HG03442 (cell line): Measurements from ENCODE around the gene MARCHF9.
A peak's percentile ranks its signal among the peaks of the same experiment; 100 is the strongest.

ENCODE experiments used
- ATAC-seq: cut with Tn5 transposase; IDR thresholded peaks from one replicate; pipeline ENCODE4 v1.9.1; 2021; ENCODE audit warnings: mild to moderate bottlenecking, moderate library complexity; ENCODE audit not compliant: unreplicated experiment

Gene MARCHF9

DNA sequence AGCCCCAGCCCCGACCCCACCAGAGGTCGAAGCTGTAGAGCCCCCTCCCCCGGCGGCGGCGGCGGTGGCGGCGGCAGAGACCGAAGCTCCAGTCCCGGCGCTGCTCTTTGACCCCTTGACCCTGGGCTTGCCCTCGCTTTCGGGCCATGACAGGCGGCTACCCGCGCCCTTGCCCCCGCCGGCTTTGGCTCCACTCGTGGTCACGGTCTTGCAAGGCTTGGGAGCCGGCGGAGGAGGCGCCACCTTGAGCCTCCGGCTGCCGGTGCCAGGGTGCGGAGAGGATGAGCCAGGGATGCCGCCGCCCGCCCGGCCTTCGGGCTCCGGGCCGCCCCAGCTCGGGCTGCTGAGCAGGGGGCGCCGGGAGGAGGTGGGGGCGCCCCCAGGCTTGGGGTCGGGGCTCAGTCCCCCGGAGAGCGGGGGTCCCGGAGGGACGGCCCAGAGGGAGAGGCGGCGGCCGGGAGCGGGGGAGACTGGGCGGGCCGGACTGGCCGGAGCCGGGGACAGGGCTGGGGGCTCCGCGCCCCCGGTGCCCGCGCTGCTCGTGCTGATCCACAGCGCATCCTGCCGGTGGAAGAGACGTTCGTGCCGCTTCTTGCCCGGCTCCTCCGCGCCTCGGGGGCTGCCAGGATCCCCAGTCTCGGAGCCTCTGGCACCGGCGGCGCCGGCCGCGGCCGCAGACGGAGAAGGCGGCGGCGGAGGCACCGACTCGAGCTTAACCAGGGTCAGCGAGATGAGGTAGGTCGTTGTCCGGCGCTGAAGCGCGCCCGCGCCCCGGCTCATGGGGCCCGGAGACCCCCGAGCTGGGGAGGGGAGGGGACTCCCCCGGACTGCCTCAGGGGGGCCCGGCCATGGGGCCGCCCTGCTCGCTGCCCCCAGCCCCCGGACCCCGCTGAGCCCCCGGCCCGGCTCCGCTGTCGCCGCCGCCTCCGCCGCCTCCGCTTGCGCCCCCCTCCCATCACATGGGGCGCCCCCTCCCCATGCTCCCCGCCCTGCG lies 17.1 kb upstream of the MARCHF9 start:
- ATAC-seq, result no peak

DNA sequence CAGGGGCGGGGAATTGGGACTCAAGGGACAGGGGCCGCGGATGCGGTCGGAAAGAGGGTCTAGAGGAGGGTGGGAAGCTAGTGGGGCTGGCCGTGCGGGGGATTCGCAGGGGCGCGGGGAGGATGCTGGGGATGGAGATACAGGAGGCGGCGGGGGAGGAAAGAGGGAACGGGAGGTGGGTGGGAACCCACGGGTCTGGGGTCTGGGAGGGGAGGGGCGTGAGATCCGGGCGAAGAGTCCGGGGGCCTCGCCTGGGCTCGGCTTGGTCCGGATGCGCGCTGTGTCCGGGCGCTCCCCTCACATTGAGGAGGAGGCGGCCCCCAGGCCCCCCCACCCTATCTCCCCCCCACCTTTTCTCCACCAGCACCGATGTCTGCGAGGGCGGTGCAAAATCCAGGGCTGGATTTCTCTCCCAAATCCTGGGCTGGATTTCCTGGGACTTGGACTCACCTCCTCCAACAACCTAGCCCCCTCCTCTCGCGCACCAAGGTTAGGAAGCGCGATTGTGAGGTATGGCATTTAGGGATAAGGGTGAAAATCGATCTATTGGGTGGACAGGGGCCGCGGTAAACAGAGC lies 16.2 kb upstream of the MARCHF9 start, which contains the start of gene AGAP2:
AGAP2 (minus strand) TSS at position 82 of the 577 bp plus-strand sequence. CDS start 496 bp downstream, outside the sequence.
- no peak for ATAC-seq

DNA sequence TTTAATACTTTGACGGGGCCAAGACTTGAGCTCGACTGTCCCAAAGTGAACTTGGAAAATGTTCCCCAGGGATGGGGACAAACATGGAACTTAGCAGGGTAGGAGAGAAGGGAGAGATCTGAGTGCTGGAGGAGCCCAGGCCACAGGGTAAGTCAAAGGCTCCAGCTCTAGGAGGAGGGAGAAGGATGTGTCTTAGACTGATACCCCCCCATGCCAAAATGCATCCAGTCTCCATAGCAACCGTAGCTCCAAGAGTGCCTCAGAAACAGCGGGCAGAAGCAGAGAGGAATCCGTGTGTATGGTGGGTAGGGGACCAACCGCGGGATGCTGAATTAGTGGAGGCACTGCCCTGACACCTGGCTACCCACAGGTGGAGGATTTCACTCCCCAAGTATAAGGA lies 15.5 kb upstream of the MARCHF9 start:
- ATAC-seq, result no peak

DNA sequence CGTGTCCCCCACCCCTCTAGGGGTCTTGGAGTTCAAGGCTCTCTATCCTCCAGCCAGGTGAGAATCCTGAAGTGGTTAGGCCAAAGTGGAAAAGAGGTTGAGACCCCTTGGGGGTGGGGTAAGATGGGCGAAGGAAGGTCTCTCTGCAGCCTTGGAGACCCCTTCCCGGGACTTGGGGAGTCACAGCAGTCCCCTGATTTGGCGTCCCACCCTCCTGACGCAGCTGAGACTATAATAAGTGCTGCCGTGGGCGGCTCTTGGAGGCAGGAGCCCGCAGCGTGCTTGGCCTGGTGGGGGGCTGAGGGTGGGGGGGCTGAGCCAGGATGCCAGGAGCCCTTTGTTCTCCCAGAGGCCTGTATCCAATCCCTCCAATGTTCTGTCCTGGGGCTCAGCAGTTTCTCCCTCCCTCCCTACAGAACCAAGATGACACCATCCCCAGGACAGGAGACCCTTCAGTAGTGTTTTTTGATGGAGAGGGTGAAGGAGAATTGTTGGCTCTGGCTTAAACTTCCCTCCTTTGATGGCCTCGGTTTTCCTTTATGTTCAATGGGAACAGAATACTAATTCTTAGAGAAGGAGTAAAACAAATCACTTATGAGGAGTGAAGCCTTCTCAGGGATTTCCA lies 14.9 kb upstream of the MARCHF9 start:
- no peak for ATAC-seq

DNA sequence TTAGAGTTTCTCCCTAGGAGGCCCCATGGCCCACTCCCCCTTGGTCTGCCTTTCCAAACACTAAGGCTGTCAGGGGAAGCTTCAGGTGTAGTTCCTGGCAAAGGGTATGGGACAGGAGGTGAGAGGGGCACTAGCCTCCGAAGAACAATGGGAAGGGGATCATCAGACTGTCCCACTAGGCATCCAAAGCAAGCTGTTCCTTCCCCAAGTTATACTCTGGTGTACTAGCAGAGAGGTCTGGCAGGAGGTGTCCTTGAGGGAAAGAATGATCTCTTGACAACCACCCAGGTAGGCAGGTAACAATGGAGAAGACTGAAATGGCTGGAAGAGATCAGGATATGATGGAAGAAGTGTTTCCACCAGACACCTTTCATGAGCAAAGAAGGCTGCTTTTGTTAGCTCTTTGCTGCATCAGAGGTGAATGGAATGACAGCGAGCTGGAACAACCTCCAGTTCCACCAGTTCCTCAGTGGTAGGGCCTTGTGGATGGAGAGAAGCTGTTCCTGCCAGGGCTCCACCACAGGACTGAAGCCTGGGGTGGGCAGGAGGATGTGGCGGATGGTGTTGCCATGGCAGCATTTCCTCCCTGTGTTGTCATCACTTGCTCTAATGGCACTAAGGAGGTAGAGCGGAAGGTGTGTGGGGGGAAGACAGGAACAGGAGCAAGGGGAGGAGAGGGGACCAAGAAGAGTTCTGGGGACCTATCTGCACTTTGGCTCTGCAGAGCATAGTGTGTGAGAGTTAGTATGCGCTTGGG lies 14.1 kb upstream of the MARCHF9 start:
- ATAC-seq, result peak; percentile 47

DNA sequence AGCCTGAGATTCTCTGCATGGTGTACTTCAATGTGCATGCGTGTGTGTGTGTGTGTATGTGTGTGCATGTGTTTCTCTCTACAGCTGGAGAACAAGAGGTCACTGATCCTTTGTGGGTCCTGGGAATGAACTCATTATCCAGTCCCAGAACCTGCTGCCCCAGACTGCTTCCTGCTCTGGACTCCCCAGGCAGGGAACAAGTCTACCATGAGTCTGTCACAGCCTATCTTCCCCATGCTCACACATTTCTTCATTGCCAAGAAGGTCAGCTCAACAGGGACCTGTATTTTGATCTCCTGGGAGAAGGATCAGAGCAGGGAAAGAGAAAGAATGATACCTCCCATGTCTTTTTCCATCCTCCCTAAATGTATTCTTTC lies 13.5 kb upstream of the MARCHF9 start:
- ATAC-seq, result no peak

DNA sequence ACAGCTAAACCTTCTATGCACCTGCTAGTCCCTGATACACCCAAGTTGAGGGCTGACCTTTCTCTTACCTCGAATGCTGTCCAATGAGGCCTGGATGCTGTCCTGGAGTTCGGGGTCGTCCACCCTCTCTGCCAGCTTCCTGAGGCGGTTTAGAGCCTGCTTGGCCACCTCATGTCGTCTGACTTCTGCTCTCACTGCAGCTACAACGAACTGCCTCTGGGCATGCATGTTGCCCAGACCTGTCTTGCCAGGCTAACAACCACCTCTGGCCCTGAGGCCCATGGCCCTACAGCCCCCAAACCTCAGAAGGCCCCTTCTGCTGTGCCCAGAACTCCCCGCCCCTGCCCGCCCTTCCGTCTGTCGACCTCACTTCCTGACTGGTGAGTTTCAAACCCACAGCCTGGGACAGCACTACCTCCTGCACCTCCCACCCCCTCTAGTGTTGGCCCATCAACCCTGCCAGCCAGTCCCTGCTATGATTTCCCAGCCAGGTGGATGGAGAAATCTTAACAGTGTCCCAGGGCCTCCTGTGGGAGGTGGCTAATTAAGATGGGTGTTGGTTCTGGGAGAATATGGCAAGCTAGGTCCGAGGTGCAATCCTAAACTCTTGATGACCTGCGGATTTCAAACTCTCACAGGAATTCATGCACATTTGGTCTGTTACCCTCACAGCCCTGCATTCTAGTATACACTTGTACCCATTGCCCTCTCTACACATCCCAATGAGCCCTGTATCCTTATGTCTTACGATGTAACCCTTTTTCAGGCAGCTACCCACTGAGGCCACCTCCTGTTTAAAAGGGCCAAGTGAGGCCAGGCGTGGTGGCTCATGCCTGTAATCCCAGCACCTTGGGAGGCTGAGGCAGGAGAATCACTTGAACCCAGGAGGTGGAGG lies 12.8 kb upstream of the MARCHF9 start:
- peak; percentile 54 for ATAC-seq

DNA sequence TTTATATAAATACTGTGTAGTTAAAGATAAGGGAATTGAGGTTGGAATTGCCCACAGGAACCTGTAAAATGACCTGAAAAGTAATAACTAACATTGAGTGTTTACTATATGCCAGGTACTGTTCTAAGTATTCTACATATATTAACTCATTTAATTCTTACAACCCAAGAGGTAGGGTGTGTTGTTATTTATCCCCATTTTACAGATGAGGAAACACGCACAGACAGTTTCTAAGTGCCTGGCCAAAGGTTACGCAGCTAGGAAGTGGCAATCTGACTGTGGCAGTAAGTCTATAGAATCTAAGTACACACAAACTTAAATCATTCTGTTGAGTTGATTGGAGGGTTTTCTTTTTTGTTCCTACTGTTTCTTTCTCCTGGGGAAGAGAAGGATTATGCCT lies 11.1 kb upstream of the MARCHF9 start:
- ATAC-seq, result no peak

DNA sequence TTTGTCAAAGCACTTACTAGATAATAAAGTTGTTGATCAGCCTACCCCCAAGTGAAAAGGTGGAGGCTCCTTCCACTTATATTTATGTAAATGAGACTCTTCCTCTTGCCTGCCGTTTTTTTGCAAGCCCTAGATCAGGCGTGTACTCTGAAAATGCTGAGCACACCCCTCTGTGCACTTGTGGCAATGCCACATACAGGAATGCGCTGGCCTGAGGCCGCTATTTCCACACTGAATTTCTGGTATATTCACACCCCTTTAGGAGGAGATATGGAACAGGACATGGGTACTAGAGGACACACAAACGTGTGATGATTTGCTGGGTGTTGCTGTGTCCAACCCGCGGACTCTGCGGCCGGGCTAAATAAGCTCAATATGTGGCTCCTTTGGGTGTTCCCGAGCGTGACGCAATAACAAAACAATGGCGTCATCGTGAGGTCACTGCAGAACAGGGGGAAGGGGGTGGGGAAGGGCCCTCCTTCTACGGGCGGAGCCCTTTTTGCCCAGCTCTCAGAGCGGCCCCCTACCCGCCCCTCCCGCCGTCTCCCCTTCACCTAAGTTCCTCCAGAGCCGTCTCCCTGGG lies 10.6 kb upstream of the MARCHF9 start:
- peak; percentile 27 for ATAC-seq

DNA sequence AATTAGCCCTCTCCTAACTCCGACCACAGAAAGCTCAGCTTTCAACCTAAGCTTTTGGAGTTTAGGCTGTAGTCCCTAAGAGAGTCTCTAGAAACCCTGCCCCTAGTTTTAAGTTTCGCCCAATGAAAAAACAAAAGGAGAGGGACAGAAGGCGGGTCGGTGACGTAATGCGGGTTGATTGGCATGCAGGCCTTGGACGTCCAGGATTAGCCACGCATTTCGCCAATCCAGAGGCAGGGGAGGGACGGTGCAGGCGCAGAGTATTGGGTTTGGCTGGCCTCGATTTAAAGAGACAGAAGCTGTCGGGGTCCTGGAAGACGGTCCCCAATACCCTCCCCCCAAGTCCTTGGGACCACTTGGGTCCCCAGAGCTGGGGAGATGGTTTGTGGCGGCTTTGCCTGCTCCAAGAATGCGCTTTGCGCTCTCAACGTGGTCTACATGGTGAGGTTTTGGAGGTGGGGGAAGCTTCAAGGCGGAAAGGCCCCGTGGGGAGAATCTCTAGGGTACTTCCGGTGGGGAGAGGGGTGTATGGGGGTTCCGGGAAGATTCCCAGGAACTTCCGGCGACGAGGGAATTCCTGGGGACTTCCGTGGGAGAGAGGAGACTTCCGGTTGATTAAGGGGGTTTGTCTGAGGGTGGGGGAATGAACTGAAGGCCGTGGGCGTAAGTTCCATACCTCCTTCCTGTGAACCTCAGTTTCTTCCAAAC lies 10.0 kb upstream of the MARCHF9 start, which contains the start of gene TSPAN31:
TSPAN31 (plus strand) TSS at position 263 of the 708 bp plus-strand sequence; CDS start at position 379, 116 bp downstream.
- peak; percentile 80 for ATAC-seq

DNA sequence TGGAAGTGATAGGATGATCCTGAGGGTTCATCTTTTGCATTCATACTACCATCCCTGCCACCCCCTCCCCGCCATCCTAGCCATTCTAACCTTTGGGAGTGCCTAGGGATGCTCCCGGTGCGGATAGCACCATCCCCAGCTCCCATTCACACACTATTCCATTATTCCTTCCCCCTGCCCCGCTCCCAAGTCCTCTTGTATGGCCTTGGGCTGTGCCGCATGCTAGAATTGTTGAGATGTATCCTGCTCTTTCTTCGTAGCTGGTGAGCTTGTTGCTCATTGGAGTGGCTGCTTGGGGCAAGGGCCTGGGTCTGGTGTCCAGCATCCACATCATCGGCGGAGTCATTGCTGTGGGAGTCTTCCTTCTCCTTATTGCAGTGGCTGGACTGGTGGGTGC lies 9.4 kb upstream of the MARCHF9 start:
- no peak for ATAC-seq

DNA sequence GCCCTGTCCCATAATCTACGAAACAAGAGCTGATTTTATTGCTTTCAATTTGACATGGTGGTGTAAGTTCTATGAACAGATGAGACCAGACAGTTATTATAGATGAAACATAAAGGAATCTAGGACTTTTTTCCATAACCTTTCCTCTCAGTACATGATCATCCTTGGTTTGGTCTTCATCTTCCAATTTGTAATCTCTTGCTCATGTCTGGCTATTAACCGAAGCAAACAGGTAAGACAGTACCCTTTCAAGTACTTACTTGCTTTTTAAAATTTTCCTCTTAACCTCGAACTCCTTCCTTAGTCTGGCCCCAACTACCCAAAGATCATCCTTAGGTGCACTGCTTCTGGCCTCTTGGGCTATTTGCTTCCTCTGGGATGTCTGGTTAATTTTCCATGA lies 8.9 kb upstream of the MARCHF9 start:
- ATAC-seq, result no peak

DNA sequence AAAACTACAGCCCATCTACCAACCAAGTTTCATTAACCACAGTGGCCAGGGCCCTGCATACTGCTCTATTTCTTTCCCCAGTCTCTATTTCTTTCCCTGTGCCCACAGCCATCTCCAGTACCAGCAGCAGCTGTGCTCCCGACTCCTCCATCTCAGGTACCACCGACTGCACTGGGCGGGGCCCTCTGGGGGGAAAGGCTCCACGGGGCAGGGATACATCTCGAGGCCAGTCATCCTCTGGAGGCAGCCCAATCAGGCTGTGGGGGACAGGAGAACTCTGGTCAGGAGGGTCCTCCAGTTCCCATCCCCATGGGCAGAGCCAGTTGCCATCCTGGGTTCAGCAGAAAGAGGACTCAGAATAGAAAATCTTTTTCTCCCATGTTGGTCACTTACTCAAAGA lies 5.8 kb upstream of the MARCHF9 start:
- no peak for ATAC-seq

DNA sequence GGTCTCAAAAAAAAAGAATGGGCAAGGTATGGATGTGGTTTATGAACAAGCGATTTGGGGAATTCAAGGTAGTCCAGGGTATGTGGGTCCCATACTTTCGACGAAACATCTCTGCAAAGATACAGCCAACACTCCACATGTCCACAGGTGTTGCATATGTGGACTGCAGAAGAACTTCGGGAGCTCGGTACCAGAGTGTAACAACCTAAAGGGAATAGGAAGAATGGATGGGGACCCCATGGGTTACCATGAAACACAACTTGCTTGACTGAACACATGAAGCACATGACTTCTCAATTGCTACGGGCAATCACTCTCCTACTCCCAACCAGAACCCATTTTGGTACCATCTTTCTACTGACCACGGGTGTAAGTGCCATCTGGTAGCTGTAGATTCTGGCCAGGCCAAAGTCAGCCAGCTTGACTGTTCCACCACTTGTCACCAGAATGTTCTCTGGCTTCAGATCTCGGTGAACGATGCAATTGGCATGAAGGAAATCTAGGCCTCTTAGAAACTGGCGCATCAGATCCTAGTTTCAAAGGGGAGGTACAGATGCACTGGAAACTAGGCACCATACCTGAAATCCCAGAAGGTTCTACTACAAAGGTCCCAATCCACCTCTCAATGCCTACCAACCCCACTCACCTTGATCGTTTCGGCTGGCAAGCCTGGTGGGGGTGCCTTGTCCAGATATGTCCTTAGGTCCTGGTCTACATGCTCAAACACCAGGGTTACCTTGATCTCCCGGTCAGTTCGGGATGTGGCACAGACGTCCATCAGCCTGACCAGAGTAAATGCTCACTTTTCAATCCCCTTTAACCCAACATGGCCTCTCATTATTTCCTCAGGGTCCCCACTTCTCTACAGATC lies 4.1 kb upstream of the MARCHF9 start:
- ATAC-seq, result no peak

DNA sequence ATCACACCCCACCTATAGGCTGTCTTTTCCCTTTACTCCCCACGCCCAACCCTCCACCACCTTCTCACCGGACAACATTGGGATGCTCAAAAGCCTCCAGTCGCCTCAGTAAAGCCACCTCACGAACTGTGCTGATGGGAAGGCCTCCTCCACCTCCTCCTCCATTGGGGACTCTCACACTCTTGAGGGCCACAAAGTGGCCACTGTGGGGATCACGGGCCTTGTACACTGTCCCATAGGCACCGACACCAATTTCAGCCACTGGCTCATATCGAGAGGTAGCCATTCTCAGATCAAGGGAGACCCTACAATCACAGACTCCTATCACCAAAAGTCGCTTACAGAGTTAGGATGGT lies 3.5 kb upstream of the MARCHF9 start:
- ATAC-seq, result no peak

DNA sequence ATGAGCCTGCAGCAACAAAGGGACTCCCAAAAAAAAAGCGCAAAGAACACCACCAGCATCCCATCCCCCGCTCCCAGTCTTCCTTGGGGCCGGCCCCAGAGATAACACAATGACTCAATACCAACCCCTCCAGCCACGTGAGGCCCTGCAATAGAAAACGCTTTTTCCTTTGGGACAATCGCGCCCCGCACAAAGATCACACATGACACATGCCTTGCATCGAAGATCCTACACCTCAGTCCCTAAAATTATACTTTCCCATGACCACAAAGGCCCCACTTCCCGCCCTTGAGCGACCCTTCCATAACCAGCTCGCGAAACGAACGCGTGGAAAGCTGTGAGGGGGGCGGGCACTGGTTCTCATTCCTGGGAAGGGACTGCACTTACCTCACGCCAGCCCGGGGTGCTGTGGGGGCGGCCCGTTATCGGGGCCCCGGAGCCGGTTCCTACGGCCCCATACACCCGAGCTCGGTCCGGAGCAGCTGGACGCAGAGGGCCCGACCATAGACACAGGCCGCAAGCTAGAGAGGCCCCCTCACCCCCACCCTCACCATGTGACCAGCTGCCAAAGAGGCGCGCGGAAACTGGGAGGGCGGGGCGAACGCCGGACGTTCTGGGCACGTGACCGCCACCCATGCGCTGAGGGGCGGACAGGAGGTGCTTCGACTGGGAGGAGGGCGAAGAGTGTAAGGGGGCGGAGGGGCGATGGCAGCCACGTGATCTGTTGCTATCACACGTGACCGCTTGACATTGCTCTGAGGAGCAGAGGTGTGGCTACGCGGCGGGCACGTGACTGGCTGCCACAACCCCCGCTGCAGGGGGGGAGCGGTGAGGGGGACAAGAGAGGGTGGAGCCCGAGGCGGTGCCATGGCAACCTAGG lies 2.9 kb upstream of the MARCHF9 start, which contains the start of gene CDK4:
CDK4 (minus strand) TSS at position 523 of the 880 bp plus-strand sequence. CDS start 593 bp downstream, outside the sequence.
- ATAC-seq, result peak; percentile 63

DNA sequence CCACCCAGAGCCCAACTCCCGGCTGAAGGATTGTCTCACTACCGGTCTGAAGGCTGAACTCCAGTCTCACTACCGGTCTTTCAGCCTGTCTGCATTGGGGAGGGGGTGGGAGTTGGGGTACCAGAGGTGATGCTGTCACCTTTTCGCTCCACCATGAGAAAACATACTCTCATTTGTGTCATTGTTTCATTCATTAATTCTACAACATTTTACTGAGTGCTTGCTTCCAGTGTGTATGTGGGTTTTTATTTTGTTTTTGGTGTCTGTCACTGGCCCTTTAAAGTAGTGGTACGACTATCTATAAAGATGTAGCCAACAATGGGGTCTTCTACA lies 2.3 kb upstream of the MARCHF9 start:
- no peak for ATAC-seq
